ENCODE results near the gene DHDH. TPM values are rescaled to one million over a fixed set of nuclear protein-coding genes. Genes with fewer than 3 reads are reported as not detected.

DHDH gene
- total and polyA plus RNA-seq, 12 donors: 0.17 to 0.51 TPM; not detected in 10

DNA sequence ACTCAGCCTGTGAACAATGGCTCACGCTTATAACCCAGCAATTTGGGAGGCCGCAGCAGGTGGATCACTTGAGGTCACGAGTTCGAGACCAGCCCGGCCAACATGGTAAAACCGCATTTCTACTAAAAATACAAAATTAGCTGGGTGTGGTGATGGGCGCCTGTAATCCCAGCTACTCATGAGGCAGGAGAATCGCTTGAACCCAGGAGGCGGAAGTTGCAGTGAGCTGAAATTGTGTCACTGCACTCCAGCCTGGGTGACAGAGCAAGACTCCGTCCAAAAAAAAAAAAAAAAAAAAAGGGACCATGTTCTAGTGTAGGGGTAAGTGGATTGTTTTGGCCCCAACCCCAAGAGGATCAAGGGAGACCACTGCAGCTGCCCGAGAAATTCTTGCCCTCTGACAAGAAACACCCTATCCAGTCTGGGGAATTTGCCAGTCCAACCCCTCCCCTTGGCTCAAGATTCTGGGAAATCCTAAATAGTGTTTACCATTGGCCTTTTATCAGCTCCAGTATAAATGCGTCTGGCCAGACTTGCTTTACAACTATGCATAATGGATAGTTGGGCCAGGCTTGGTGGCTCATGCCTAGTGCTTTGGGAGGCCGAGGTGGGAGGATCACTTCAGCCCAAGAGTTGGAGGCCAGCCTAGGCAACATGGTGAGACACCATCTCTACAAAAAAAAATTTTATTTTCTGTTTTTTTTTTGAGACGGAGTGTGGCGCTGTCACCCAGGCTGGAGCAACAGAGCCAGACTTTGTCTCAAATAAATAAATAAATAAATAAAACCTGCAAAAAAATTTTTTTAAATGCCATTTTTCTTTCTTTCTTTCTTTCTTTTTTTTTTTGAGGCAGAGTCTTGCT lies 5.1 kb upstream of the DHDH start:
- H3K4me1 ChIP-seq: peaks cover 0 to 20% (median 10%) of the 10 kb centered on the region in 9 donors
- DNase-seq: no peak
- peak overlapping the region in 1 of 10 donors; percentile 20 for H3K27ac ChIP-seq
- no peak for ATAC-seq
- no peaks in the 10 kb centered on the region for H3K9me3 ChIP-seq
- no peak overlapping the region for H3K4me3 ChIP-seq
- 82 to 85% methylated on average over 15 of the region's 15 CpGs for WGBS, 2 donors
- TF ChIP-seq, protein P1, sequence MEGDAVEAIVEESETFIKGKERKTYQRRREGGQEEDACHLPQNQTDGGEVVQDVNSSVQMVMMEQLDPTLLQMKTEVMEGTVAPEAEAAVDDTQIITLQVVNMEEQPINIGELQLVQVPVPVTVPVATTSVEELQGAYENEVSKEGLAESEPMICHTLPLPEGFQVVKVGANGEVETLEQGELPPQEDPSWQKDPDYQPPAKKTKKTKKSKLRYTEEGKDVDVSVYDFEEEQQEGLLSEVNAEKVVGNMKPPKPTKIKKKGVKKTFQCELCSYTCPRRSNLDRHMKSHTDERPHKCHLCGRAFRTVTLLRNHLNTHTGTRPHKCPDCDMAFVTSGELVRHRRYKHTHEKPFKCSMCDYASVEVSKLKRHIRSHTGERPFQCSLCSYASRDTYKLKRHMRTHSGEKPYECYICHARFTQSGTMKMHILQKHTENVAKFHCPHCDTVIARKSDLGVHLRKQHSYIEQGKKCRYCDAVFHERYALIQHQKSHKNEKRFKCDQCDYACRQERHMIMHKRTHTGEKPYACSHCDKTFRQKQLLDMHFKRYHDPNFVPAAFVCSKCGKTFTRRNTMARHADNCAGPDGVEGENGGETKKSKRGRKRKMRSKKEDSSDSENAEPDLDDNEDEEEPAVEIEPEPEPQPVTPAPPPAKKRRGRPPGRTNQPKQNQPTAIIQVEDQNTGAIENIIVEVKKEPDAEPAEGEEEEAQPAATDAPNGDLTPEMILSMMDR (IDR thresholded peaks at IDR 0.05): no peak
- intact Hi-C loops (cut with DNase I): no loop called here
- peaks cover 0 to 13% (median 0%) of the 10 kb centered on the region in 7 donors for H3K27me3 ChIP-seq
- peaks cover 0 to 6% (median 0%) of the 10 kb centered on the region in 9 donors for H3K36me3 ChIP-seq

DNA sequence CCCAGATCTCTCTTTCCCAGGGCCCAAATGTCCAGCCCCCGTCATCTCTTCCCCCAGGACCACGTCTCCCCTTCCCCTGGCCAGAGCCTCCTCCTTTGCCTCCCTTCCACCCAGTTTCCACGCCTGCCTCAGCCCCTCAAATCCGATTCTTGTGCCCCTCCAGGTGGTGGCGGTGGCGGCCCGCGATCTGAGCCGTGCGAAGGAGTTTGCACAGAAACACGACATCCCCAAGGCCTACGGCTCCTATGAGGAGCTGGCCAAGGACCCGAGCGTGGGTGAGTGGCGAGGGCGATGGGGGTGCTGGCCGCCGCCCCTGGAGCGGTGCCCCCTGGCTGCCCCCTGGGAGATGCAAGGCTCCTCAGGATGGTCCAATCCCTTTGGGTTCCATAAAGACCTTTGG lies 1.3 kb downstream of the DHDH start:
- Histone ChIP-seq H3K27me3 (peaks cover 0 to 19% (median 0%) of the 10 kb centered on the region in 7 donors), H3K36me3 (no peaks in the 10 kb centered on the region), H3K9me3 (no peaks in the 10 kb centered on the region), H3K4me3 (no peak overlapping the region), H3K27ac (no peak overlapping the region), H3K4me1 (peaks cover 0 to 15% (median 11%) of the 10 kb centered on the region in 9 donors)
- DNase-seq: no peak
- 78 to 79% methylated on average over 19 of the region's 19 CpGs for WGBS, 2 donors
- TF ChIP-seq, protein P1 (IDR thresholded peaks at IDR 0.05): no peak
- intact Hi-C loops (cut with DNase I): no loop called here
- ATAC-seq: no peak

DNA sequence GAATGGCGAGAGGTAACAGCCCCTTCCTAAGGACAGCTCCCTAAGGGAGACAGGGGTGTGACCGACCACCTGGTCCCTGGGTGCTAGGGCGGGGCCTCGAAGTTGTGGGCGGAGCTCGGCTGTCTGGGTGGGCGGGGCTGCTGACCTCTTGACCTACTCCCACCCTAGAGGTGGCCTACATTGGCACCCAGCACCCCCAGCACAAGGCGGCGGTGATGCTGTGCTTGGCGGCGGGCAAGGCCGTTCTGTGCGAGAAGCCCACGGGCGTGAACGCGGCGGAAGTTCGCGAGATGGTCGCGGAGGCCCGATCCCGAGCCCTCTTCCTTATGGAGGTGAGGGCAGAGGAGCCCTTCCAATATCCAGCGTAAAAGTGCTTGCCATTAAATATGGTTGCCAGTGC lies 2.4 kb downstream of the DHDH start:
- intact Hi-C loops (cut with DNase I): no loop called here
- ATAC-seq: no peak
- Histone ChIP-seq H3K27ac (no peak overlapping the region), H3K4me3 (no peak overlapping the region), H3K36me3 (no peaks in the 10 kb centered on the region), H3K9me3 (peaks cover 0 to 5% (median 4%) of the 10 kb centered on the region in 11 donors), H3K4me1 (peaks cover 0 to 15% (median 11%) of the 10 kb centered on the region in 9 donors), H3K27me3 (peaks cover 0 to 19% (median 0%) of the 10 kb centered on the region in 7 donors)
- TF ChIP-seq, protein P1 (IDR thresholded peaks at IDR 0.05): no peak
- 97% methylated on average over 25 of the region's 25 CpGs for WGBS, 2 donors
- no peak for DNase-seq

DNA sequence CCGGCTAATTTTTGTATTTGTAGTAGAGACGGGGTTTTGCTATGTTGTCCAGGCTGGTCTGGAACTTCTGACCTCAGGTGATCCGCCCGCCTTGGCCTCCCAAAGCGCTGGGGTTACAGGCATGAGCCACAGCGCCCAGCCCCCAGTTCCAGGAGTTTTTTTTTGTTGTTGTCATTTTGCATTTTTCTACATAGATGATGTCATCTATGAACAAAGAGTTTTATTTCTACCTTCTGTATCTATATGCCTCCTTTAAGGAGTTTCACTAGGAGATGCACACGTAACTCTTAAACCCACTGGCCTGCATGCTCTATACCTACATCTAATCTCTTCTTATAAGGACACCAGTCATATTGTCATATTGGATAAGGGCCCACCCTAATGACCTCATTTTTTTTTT lies 4.8 kb downstream of the DHDH start:
- no peaks in the 10 kb centered on the region for H3K36me3 ChIP-seq
- WGBS, 2 donors: 83 to 84% methylated on average over 7 of the region's 7 CpGs
- TF ChIP-seq, protein P1 (IDR thresholded peaks at IDR 0.05): no peak
- DNase-seq (no peak), ATAC-seq (no peak)
- no peak overlapping the region for H3K27ac ChIP-seq
- H3K4me3 ChIP-seq: no peak overlapping the region
- peaks cover 0 to 10% (median 9%) of the 10 kb centered on the region in 9 donors for H3K4me1 ChIP-seq
- peaks cover 0 to 11% (median 9%) of the 10 kb centered on the region in 11 donors for H3K9me3 ChIP-seq
- intact Hi-C loops (cut with DNase I): no loop called here
- peaks cover 0 to 8% (median 0%) of the 10 kb centered on the region in 7 donors for H3K27me3 ChIP-seq

Measured in heart right ventricle (tissue), 16 donors.